Panc1 (cell line): ENCODE data around the gene MEIS1. TPM values are rescaled to one million over a fixed set of nuclear protein-coding genes. Genes with fewer than 3 reads are reported as not detected.

ENCODE experiments used
- ATAC-seq: fragments of 200-7000 bp; cut with Tn5 transposase; 2 replicates; pipeline ENCODE4 v1.9.1; 2020; ENCODE audit warnings: mild to moderate bottlenecking, moderate library complexity
- BruUV-seq: library from RNA; stranded (reverse); fragments of 400-500 nt; replicated peaks from 2 replicates; lab custom pipeline; 2021; lab: Mats Ljungman, UMichigan
- CTCF ChIA-PET: fragments of 300-600 bp; sonication (Branson Sonifier 250); formaldehyde crosslinking; loops from one replicate; lab custom pipeline; 2022; ENCODE audit warnings: antibody characterized with exemption; lab: Charles Lee
- POLR2A ChIA-PET: fragments of 300-600 bp; sonication (Branson Sonifier 250); formaldehyde crosslinking; loops from one replicate; lab custom pipeline; 2022; ENCODE audit warnings: antibody characterized with exemption; lab: Charles Lee
- DNase-seq: peaks from one replicate; pipeline ENCODE4 v3.0.0-alpha.2; 2010; ENCODE audit warnings: low read depth, low spot score
- H3K27ac ChIP-seq: 2 replicates; pipeline ENCODE4 v1.5.1; 2011; ENCODE audit warnings: mild to moderate bottlenecking, low read length, inconsistent platforms
- H3K27me3 ChIP-seq: fragments of 200-500 bp; sonication (Bioruptor generic); 2 replicates; pipeline ENCODE4 v1.6.0; 2014; ENCODE audit warnings: low read length, inconsistent platforms; ENCODE audit not compliant: control insufficient read depth, insufficient read depth
- H3K36me3 ChIP-seq: fragments of 200-500 bp; sonication (Bioruptor generic); 2 replicates; pipeline ENCODE4 v1.5.1; 2014; ENCODE audit warnings: inconsistent platforms, mild to moderate bottlenecking, low read length, moderate library complexity; ENCODE audit not compliant: control insufficient read depth, insufficient read depth
- H3K4me1 ChIP-seq: 2 replicates; pipeline ENCODE4 v1.5.1; 2011; ENCODE audit warnings: inconsistent platforms, mild to moderate bottlenecking, low read length, moderate library complexity; ENCODE audit not compliant: control insufficient read depth, insufficient read depth
- H3K4me3 ChIP-seq, 2 experiments: 2 replicates each; pipeline ENCODE4 v1.5.1; 2011 to 2012; ENCODE audit warnings: low read depth in 2 of 2, low read length in 2 of 2, mild to moderate bottlenecking in 2 of 2, inconsistent platforms in 1 of 2, moderate library complexity in 1 of 2
- H3K9me3 ChIP-seq: fragments of 200-500 bp; sonication (Bioruptor generic); 2 replicates; pipeline ENCODE4 v1.5.1; 2014; ENCODE audit warnings: low read depth, mild to moderate bottlenecking, inconsistent platforms, low read length, moderate library complexity; ENCODE audit not compliant: control insufficient read depth, insufficient read depth
- POLR2AphosphoS5 ChIP-seq: IDR thresholded peaks from 2 replicates; pipeline ENCODE4 v1.6.1; 2012; ENCODE audit warnings: mild to moderate bottlenecking, low read depth, low read length, moderate library complexity
- SIN3A ChIP-seq: IDR thresholded peaks from 2 replicates; pipeline ENCODE4 v1.6.1; 2012; ENCODE audit warnings: low read depth, mild to moderate bottlenecking, low read length, moderate library complexity, borderline replicate concordance; ENCODE audit not compliant: insufficient read depth
- TCF7L2 ChIP-seq: IDR thresholded peaks from 2 replicates; pipeline ENCODE4 v1.6.1; 2011; ENCODE audit warnings: mild to moderate bottlenecking, low read depth, low read length, inconsistent platforms
- in situ Hi-C: cut with HindIII; loops from 2 replicates; pipeline ENCODE4 v1.10.0; 2016; ENCODE audit warnings: low sequenced_read_pairs, low pct_unique_long_range_greater_than_20kb
- intact Hi-C: fragments of 100-400 bp; cut with micrococcal nuclease; formaldehyde crosslinking; loops from one replicate; pipeline ENCODE4 v1.10.0; 2022; ENCODE audit not compliant: unreplicated experiment
- total RNA-seq: library from RNA; stranded (reverse); gene quantifications from one replicate; pipeline ENCODE4 v1.2.1, GENCODE V29; 2021; ENCODE audit not compliant: unreplicated experiment
- TF ChIP-seq, protein P1 (sequence below): fragments of 450-650 bp; IDR thresholded peaks from 2 replicates; pipeline ENCODE4 v1.5.1; 2017; ENCODE audit warnings: mild to moderate bottlenecking
- TF ChIP-seq, protein P2 (sequence below), 2 experiments: IDR thresholded peaks; 2 replicates each; pipeline ENCODE4 v1.6.1; 2011 to 2012; ENCODE audit warnings: low read depth in 2 of 2, control low read depth in 1 of 2, low read length in 1 of 2, mild to moderate bottlenecking in 1 of 2, moderate library complexity in 1 of 2; ENCODE audit not compliant: insufficient read depth in 1 of 2

The MEIS1 gene
- total RNA-seq, 1 experiment from 2014 or later = 2.0 TPM

DNA sequence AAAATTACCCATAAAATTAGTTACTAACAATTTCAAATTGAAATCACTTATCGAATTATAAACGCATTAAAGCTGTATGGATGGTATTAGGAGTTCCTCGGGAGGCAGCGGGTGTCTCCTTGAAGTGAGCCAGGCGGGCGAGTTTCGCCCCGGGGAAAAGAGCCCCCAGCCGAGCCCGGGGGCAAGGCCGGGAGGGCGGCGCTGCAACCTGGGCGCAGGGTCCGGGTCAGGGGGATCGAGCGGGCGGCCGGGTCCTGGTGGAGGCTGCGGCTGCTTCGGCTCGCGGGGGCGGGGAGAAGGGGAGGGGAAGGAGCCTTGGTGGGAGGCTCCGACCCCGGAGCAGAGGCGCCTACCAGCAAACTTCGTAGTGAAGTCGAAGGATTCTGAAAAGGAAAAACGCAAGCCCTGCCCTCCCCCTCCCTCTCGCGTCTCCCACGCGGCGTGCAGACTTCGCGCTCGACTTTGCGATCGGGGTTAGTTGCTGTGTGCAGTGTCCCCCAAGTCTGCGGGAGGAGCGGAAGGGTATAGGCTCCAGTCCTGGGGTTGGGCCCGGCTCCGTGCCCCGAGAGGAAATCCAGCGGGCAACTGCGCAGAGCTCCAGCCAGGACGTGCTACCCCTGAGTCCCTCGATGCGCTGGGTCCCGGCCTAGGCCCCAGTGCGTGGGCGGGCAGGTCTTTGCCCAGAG is 140.8 kb downstream of the MEIS1 start:
- BruUV-seq = no TSS peak
- in situ Hi-C loops = no loop called here
- CTCF ChIA-PET = interaction anchor here (0.6 kb wide), 1 partner anchor 494 kb away, joined by 5 read pairs; no protein-coding TSS in a partner anchor

DNA sequence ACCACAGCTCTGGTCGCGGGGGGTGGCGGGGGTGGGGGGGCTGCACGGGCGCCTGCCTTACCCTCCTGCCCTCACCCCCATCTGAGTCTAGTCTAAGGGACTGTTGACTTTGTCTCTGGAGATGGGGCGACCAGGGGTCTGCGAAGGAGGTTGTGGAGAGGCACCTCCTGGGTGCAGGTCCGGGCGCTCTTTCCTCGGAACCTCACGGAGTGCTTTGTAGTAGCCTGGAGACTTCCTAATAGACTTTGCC is 141.3 kb downstream of the MEIS1 start:
- TF ChIP-seq SIN3A = no peak
- TF ChIP-seq POLR2AphosphoS5 = no peak
- TF ChIP-seq, protein P1, sequence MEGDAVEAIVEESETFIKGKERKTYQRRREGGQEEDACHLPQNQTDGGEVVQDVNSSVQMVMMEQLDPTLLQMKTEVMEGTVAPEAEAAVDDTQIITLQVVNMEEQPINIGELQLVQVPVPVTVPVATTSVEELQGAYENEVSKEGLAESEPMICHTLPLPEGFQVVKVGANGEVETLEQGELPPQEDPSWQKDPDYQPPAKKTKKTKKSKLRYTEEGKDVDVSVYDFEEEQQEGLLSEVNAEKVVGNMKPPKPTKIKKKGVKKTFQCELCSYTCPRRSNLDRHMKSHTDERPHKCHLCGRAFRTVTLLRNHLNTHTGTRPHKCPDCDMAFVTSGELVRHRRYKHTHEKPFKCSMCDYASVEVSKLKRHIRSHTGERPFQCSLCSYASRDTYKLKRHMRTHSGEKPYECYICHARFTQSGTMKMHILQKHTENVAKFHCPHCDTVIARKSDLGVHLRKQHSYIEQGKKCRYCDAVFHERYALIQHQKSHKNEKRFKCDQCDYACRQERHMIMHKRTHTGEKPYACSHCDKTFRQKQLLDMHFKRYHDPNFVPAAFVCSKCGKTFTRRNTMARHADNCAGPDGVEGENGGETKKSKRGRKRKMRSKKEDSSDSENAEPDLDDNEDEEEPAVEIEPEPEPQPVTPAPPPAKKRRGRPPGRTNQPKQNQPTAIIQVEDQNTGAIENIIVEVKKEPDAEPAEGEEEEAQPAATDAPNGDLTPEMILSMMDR = no peak
- no peak for TF ChIP-seq TCF7L2
- TF ChIP-seq, protein P2, sequence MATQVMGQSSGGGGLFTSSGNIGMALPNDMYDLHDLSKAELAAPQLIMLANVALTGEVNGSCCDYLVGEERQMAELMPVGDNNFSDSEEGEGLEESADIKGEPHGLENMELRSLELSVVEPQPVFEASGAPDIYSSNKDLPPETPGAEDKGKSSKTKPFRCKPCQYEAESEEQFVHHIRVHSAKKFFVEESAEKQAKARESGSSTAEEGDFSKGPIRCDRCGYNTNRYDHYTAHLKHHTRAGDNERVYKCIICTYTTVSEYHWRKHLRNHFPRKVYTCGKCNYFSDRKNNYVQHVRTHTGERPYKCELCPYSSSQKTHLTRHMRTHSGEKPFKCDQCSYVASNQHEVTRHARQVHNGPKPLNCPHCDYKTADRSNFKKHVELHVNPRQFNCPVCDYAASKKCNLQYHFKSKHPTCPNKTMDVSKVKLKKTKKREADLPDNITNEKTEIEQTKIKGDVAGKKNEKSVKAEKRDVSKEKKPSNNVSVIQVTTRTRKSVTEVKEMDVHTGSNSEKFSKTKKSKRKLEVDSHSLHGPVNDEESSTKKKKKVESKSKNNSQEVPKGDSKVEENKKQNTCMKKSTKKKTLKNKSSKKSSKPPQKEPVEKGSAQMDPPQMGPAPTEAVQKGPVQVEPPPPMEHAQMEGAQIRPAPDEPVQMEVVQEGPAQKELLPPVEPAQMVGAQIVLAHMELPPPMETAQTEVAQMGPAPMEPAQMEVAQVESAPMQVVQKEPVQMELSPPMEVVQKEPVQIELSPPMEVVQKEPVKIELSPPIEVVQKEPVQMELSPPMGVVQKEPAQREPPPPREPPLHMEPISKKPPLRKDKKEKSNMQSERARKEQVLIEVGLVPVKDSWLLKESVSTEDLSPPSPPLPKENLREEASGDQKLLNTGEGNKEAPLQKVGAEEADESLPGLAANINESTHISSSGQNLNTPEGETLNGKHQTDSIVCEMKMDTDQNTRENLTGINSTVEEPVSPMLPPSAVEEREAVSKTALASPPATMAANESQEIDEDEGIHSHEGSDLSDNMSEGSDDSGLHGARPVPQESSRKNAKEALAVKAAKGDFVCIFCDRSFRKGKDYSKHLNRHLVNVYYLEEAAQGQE (IDR thresholded peaks at IDR 0.05; ENCODE audit: insufficient read depth in 1 of 2, low read depth in 2 of 2, low read length in 1 of 2) = no peak
- intact Hi-C loops = loop anchor here (5.0 kb wide), 1 partner anchor 1266 kb away; no protein-coding TSS in a partner anchor
- ChIA-PET POLR2A (no interaction called here), CTCF (no interaction called here)
- Histone ChIP-seq H3K27ac (no peak overlapping the region), H3K9me3 (no peaks in the 10 kb centered on the region), H3K27me3 (peaks cover 41% of the 10 kb centered on the region), H3K36me3 (no peaks in the 10 kb centered on the region), H3K4me1 (peaks cover 23% of the 10 kb centered on the region), H3K4me3 (peak overlapping the region in 1 of 2 experiments; percentile 55; a peak in 2 of 4 replicates)
- in situ Hi-C loops = no loop called here
- DNase-seq (no peak), ATAC-seq (peak; percentile 55)
- no TSS peak for BruUV-seq

More for the DNA sequence above, 140.8 kb downstream of the MEIS1 start:
- H3K27ac ChIP-seq = no peak overlapping the region
- POLR2A ChIA-PET = interaction anchor here (0.7 kb wide), 1 partner anchor 141 kb away, joined by 3 read pairs; no protein-coding TSS in a partner anchor
- H3K4me1 ChIP-seq = peaks cover 23% of the 10 kb centered on the region
- no peaks in the 10 kb centered on the region for H3K36me3 ChIP-seq
- peak overlapping the region; percentile 24 to 56 for H3K4me3 ChIP-seq
- peaks cover 37% of the 10 kb centered on the region for H3K27me3 ChIP-seq
- intact Hi-C loops = loop anchor here (2.0 to 5.0 kb wide), 2 partner anchors 141 to 1267 kb away; partner anchors contain the start of gene MEIS1
- ATAC-seq = peak; percentile 40
- no peak for DNase-seq
- H3K9me3 ChIP-seq = no peaks in the 10 kb centered on the region
- TF ChIP-seq, protein P1 = peak; percentile 62
- TF ChIP-seq POLR2AphosphoS5 = no peak
